ENCODE data around the gene SKI.
"Not testable (repeated sequence)": the region's sequence is repeated elsewhere in the genome, so short reads cannot be mapped to it uniquely, and the experiment has no call there.

The SKI gene

DNA sequence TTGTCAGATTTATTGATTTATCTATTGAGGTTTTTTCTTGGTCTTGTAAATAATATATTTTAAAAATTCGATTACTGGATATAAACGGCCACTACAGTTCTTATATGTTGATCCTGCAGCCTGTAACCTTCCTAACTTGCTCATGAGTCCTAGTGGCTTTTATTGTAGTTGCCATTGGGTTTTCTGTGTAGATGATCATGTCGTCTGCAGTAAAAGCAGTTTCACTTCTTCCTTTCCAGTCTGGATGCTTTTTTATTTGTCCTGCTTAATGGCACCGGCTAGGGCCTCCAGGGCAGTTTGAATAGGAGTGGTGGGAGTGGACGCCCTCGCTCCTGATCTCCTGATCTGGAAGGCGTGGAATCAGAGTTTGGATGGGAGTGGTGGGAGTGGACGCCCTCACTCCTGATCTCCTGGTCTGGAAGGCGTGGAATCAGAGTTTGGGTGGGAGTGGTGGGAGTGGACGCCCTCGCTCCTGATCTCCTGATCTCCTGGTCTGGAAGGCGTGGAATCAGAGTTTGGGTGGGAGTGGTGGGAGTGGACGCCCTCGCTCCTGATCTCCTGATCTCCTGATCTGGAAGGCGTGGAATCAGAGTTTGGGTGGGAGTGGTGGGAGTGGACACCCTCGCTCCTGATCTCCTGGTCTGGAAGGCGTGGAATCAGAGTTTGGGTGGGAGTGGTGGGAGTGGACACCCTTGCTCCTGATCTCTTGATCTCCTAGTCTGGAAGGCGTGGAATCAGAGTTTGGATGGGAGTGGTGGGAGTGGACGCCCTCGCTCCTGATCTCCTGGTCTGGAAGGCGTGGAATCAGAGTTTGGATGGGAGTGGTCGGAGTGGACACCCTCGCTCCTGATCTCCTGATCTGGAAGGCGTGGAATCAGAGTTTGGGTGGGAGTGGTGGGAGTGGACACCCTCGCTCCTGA lies 33.6 kb downstream of the SKI start:
- not testable (repeated sequence) for DNase-seq (ENCODE audit: low read depth)

DNA sequence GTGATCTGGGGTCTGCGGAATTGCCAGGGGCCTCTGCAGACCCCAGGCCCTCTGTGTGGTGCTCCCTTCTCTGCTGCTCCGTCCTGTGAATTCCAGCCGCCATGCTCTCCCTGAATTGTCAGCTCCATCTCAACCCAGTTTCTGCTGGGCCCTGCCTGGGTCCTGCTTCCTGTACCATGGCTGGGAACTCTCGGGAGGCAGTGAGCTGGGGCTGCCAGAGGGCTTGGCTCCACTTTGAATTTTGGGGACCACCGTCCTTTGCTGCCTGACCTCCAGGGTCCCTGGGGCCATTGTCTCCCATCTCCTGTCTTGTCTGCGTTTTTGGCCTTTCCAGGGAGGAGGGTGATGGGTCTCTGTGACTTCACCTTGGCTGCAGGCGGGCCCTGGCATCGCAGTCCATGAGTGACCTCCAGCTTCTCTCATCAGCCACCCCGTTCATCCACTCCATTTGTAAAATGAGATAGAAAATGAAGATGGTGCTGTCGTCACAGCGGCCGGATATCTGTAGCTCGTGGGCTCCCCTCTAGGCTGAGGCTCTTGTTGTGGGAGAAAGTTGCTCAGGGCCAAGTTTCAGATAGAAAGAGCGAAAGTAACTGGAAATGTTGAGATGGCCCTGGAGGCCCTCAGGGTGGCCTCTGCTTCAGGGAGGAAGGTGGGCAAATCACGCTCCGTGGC lies 38.3 kb downstream of the SKI start:
- DNase-seq (ENCODE audit: low read depth): no peak

DNA sequence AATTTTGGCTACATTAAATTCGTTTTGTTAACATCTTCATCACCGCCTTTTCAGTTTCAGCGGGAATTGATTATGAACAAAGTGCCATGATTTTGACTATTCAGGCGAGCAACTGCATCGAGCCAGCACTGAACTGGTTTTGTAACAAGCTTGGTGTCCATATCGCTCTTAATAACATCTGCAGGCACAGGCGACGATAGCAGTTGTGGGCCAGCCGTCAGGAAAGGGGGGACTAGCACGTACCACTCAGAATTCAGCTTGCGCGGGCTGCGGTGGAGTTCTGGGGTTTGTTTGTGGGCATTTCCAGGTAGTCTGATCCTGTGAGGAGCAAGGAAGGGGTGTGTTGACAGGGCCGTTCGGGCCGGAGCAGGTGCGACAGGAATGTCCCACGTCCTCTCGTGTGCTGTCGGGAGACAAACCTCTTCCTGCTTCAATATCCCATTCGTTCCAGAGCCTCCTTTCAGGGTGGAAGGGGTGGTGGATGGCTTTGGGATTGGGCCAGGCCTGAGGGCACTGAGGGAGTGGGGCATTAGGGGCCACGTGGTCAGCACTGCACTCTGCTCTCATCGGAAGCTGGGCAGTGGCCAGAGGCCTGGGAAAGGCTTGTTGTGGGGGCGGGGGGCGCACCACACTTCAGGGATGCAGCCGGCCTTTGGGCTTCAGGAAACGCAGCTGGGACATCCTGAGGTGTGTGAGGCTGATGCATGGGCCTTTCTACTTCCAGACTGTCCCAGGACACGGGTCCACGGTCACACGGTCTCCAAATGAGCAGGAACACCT lies 39.1 kb downstream of the SKI start:
- no peak for DNase-seq (ENCODE audit: low read depth)

DNA sequence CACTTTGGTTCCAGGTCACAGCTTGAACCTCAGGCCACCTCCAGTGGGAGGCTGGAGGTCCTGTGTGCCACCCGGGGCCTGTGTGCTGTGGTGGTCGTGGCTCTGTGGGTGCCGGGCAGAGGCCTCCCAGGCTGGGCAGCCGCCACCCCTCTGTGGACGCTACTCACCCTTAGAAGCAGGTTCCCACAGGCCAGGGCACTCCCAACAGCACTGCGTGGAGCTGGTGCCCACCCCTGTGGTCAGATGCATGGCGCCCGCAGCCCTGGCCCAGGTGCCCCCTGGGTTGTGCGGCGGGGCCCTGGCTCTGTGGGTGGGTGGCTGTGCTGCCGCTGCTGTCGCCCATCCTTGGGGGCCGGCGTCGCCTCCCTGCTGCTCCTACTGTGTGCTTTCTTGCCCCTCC lies 39.7 kb downstream of the SKI start:
- DNase-seq (ENCODE audit: low read depth): no peak

DNA sequence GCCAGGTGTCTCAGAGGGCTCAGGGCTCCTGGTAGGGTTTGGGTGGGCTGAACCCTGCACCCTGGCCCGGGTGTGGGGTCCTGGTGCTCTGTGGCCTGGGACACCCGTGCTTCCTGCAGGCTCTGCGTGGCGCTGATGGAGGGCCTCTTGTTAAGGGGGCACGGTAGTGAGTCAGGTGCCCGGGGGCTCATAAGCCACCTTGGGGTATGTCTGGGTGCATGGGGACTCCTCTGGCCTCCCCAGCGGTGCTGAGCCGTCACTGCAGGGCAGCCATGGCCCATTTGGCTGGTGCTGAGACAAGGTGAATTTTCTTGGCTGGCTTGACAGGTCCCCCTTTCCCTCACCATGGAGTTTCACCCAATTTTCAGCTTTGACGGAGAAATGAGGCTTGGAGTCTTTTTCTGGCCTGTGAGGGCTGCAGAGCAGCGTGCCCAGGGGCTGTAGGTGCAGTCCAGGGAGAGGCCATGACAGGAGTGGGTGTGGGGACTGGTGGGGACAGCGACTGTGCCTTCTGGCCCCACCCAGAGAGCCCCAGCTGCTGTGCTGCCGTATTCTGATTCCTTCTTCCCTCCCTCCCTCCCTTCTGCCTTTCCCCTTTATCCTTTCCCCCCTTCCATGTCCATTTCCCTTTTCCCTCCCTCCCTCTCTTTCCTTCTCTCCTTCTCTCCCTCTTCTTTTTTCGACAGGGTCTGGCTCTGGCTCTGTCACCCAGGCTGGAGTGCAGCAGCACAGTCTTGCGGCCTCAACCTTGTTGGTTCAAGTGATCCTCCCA lies 40.4 kb downstream of the SKI start:
- DNase-seq (ENCODE audit: low read depth): no peak

DNA sequence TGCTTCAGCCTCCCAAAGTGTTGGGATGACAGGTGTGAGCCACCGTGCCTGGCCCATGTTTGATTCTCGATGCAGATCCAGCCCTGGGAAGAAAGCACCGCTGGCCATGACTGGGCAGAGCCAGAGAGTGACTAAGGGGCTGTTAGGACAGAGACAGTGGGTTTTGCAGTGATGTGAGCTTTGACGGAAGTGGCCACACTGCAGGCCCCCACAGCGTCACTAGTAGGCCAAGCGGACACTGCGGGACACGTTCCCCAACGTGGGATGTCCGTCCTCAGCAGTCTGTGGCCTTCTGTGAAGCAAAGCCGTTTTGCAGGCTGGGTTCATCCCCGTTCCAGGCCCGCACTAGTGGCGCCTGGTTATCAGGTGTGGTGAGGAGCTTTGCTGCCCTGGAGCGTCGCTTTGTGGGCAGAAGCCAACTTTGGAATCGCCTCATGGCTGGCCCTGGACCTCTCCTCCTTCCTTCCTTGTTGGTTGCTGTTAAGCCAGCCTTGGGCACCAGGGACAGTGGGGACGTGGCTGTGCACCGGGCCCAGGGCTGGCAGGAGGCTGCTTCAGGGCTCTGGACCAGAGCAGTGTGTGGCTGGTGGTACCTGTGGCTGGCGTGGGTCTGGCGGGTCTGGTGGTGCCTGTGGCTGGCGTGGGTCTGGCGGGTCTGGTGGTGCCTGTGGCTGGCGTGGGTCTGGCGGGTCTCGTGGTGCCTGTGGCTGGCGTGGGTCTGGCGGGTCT lies 41.2 kb downstream of the SKI start:
- DNase-seq (ENCODE audit: low read depth): no peak

DNA sequence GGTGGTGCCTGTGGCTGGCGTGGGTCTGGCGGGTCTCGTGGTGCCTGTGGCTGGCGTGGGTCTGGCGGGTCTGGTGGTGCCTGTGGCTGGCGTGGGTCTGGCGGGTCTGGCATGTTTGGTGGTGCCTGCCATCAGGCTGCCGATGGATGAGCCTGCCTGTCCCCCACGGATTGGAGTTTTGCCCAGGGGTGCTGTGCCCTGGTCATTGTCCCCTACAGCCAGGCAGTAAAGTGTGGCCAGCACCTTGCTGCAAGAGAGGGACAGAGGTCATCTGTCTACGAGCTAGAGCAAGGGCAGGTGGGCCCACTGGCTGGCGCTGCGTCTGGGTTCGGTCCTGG lies 41.8 kb downstream of the SKI start:
- DNase-seq (ENCODE audit: low read depth): no peak

DNA sequence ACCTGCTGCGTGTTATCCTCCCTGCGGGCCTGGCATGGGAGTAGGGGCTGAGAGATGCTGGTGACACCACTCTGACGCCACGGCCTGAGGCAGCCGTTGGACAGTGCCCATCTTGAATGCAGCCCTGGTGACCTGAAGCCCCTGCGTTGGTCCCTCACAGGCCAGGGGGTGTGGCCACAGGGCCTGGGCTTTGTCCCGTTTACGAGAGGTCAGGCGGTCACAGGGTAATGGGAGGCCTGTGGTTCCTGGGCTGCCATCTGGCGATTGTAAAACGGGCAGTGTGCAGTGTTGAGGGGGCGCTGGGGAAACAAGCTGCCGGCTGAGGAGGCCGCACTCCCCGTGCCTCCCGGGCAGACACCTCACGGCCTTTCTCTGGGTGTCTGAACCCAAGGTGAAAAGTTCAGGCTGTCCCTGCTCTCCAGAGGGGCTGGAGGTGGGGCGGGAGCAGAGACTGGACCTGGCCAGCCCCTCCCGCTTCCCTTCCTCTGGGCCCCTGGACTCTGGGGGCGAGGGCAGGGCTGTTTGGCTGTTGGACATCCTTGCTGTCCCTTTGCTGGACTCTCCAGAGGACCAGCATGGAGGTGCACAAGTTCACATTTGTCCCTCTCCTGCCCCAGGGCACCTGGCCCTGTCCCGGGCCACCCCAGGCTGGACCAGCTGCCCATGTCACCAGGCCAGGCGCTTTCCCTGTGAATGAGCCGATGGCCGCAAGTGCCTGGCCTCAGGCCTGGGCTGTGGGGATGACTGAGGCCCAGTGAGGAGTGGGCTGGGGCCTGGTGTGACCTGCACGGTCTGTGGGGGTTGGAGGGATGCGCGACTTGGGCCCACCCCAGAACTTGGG lies 42.4 kb downstream of the SKI start:
- DNase-seq (ENCODE audit: low read depth): no peak

DNA sequence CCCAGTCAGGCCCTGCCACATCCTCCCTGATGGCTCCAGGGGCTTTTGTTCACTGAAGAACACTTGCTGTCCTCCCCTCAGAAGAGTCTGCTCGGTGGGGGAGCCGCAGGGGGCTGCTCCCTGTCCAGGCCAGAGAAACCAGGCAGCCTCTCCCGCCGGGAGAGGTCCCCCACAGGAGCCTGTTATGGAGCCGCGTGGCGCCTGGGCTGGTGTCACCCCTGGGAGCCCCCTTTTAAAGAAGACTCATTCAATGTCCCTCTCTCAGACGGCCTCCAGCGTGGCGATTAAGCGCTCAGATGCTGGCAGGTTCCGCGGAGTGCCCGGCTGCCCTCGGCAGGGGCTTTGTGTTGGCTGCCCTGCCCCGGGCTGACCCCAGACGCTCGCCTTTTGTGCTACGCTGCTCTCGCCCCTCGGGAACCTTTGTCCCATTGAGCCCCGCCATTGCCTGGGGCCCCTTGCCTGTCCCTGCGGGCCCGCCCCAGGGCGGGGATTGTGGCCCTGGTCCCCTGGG lies 43.1 kb downstream of the SKI start:
- no peak for DNase-seq (ENCODE audit: low read depth)

DNA sequence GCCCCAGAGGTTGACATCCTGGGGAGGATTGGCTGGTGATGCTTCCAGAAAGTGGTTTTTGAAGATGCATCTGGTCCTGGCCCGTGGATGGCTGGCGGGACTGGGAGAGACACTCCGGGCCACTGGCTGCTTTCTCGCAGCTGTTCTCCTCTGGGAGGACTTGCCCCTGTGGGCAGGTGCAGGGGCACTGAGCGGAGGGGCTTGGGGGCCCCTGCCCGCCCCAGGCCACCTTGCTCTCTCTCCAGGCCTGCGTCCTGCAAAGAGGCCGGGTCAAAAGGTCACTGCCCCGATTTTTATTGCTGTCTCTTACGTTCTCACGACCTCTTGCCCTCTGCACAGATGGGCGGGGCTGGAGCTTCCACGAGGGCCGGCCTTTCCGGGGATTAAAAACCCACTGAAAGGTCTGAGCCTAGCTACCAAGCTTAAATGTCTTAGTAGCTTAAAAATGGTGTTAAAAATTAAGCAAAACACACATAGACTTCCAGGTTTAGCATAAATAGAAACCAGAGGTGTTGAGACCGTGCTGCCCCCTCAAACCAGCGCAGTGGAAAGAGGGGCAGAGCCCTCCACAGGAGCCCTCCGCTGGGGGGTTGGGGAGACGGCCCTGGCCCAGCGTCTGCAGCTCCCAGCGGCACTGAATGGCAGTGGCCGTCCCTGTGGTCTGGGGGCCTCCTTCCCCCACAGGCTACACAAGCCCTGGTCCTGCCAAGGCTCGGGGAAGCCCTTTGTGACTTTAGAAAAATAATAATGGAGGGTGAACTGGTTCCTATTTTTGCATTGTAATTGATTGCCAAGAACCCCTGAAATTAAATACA lies 43.9 kb downstream of the SKI start:
- no peak for DNase-seq (ENCODE audit: low read depth)

DNA sequence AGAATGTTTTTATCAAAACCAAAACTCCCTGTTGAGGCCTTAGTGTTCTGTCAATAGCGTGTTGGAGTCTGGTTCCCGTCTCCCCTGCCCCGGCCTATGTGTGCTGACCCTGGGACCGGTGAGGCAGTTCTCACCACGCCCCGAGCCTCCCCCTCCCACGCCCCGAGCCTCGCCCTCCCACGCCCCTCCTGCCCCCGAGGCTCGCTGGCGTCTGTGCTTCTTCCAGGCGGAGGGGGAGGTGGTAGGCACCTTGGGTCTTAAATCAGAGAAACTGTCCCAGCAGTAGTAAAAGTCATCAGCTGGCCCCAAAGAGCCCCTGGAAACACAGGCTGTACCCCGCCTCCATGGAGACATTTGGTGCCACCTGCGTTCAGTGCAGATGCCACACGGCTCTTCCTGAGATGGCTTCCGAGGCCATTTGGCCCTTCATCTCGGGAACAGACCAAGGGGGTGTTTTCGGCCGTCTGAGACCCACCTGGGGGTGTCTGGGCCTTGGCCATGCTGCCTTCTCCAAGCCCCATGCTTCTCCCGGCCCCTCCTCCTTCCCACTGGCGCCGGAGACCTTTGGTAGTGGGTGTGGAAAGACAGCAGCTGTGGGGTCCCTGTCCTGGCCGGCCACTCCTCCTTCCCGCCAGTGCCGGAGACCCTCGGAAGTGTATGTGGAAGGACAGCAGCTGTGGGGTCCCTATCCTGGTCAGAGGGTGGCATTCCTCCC lies 44.7 kb downstream of the SKI start:
- no peak for DNase-seq (ENCODE audit: low read depth)

DNA sequence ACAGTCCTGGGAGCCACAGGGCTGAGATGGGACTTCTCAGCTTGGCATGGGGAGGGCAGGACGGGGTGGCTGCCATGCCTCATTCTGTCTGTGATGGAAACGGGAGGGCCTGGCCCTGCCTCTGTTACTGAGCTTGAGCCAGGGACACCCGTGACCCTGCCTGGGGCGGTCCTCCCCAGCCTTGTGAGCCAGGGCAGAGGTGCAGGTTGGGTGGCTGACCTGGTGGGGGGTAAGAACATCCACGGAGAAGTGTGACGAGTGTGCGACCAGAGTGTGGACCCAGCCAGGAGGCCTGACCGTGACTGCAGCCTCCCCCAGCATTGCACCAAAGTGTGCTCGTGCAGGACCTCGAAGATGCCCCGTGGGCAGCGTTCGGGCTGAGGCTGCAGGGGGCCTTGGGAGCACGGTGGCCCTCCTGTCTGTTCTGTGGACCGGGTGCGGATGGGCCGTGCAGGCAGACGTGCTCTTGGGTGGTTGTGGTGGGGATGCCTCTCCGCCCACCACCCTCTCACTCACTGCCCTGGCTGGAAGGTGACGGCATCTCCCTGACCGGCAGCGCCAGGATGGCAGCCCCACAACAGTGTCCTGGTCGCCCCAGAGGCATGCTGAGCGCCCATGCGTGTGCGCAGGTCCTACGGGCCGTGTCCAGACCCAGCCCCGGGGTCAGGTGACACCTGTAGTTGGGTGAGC lies 45.4 kb downstream of the SKI start:
- no peak for DNase-seq (ENCODE audit: low read depth)

DNA sequence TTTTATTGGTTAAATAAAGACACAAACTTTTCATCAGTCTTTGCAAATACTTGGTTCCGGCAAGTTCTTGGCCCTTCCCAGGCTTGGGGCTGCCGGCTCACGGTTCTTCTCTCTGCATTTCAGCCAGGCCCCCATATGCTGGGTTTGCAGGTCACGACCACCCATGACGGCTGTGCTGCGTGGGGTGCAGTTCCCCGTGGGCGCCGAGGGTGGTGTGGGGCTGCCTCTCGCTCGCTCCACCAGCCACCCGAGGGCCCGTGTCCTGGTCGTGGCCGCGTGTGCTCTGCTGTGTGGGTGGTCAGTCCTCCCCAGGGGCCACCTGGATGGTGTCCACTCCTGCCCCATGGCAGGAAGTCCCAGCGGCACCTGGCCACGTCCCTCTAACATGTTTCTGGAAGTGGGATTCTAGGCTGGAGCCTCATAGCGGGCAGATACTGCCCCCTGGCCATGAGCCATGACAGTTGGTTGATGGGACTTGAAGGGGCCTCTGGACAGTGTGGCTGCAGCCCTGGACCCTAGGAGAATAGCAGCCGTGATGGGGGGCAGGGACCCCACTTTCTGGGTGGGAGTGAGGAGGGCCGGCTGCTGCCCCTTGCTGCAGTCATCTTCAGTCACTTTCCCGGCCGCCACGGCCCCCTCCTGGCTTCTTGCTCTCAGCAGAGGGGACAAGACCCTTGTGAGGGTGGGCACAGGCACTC lies 46.3 kb downstream of the SKI start:
- DNase-seq (ENCODE audit: low read depth): no peak

DNA sequence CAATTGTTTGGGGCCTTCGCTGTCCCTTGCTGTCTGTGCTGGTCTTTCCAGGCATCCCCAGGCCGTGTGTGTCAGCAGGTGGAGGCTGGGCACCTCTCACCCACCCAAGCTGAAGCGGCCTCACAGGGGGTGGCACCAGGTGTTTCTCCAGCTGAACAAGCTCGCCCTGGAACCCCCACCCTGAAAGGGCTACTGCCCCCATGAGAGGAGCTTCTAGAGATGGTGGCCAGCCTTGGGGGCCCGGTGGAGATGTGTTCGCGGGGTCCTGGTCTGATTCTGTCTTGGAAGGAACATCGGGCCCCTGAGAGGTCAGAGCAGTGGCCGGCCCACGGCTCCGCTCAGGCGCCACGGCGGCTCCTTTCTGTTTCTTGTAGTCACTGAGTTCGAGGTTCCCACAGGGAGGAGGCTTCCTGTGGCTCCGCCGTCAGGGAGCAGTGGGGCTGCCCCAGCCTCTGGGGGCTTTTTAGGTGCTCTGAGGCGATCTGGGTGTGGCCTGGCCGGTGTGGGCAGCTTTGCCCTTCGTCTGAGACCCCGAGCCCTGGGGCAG lies 46.9 kb downstream of the SKI start:
- DNase-seq (ENCODE audit: low read depth): no peak

DNA sequence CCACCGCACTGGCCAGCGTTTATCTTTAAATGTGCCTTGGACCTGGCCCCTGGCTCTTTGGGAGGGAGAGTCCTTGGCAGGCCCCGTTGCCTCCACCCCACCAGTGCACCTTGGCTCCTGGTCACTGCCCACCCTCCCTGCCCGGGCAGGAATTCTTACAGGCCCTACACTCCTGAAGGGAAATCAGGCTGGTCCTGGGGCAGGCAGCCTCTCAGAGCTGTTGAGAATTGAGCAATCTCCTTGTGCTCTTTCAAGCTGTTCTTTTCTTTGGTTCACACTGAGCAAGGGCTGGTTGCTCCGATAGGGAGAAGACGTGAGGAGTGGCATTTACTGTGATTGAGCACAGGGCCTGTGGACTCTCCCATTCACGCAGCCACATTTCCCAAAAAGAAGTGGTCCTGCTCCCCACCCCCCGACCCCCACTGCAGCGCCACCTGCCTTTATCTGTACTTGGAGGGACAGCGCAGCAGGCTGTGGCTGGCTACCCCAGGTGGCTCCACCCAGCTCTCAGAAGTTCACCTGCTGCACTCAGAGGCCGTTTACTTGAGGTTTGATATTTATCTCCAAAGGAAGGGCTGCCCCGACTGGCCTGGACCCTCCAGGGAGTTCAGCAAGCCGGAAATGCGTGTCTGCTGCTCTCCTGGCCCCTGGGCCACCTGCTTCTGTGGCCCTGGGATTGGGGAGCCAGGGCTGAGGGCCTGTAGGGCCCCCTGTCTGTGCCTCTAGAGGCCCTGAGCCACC lies 47.8 kb downstream of the SKI start:
- DNase-seq (ENCODE audit: low read depth): no peak

DNA sequence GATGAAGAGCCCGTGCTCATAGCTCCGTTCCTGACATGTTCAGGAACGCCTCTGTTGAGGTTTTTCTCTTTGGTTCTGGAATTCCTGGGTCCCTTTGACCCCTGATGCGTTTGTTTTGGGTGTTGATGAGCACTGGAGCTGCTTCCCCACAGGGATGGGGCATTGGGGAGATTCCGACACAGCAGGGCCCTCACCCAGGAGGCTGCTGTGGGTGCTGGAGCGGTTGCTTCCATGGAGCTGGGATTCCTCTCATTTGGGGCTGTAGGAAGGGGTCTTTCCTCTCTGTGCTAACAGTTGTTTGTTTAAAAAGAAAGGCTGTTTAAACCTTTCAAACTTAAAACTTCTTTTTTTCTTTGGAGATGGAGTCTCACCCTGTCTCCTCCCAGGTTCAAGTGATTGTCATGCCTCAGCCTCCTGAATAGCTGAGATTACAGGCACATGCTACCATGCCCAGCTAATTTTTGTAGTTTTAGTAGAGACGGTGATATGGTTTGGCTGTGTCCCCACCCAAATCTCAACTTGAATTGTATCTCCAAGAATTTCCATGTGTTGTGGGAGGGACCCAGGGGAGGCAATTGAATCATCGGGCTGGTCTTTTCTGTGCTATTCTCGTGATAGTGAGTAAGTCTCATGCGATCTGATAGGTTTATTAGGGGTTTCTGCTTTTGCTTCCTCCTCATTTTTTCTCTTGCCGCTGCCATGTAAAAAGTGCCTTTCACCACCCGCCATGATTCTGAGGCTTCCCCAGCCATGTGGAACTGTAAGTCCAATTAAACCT lies 48.9 kb downstream of the SKI start:
- no peak for DNase-seq (ENCODE audit: low read depth)
